ENCODE data around the gene PTGDS. TPM values are rescaled to one million over a fixed set of nuclear protein-coding genes. Genes with fewer than 3 reads are reported as not detected.

The PTGDS gene
- polyA plus RNA-seq, 1 donor from 2014 or later, result 2.0 TPM

DNA sequence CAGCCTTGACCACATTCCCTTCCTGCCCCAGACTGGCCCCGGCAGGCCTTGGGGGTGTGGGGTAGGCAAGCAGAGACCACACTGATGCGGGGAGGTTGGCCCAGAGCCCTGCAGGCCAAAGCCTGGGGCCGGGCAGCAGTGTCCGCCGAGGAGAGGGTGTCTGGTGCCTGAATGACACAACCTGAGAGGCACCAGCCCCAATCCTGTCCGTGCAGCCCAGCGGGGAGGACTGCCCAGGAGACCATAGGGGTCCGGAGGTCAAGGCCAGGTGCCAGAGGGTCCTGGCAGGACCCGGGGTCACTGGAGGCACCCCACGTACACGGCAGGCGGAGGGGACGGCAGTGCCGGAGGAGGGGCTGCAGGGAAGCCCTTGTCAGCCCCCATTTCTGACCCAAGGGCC is 5.6 kb upstream of the PTGDS start:
- Histone ChIP-seq H3K4me3 (ENCODE audit: low read length) (no peak overlapping the region), H3F3A (ENCODE audit: insufficient read depth, low read length, poor library complexity, severe bottlenecking) (no peaks in the 10 kb centered on the region), H3K9me3 (ENCODE audit: low read length) (no peaks in the 10 kb centered on the region), H4K20me1 (ENCODE audit: insufficient read depth) (no peaks in the 10 kb centered on the region), H3K79me2 (replicated peaks; ENCODE audit: insufficient read depth, low read length) (no peaks in the 10 kb centered on the region), H3K9ac (ENCODE audit: low read length) (no peak overlapping the region), H3K4me2 (ENCODE audit: low read length) (no peak overlapping the region), H3K27me3 (ENCODE audit: insufficient read depth, low read depth, low read length) (no peaks in the 10 kb centered on the region), H3K9me2 (ENCODE audit: insufficient read depth, low read length) (no peaks in the 10 kb centered on the region), H3K36me3 (ENCODE audit: insufficient read depth, low read length) (no peaks in the 10 kb centered on the region), H2AFZ (ENCODE audit: low read depth, low read length) (no peak overlapping the region), H3K27ac (ENCODE audit: low read length) (no peak overlapping the region)
- TF ChIP-seq EZH2 (IDR thresholded peaks at IDR 0.05; ENCODE audit: borderline replicate concordance, insufficient read depth, low read length, poor library complexity, severe bottlenecking), result no peak
- TF ChIP-seq RAD21 (conservative IDR thresholded peaks at IDR 0.05), result no peak
- TF ChIP-seq, protein P1, sequence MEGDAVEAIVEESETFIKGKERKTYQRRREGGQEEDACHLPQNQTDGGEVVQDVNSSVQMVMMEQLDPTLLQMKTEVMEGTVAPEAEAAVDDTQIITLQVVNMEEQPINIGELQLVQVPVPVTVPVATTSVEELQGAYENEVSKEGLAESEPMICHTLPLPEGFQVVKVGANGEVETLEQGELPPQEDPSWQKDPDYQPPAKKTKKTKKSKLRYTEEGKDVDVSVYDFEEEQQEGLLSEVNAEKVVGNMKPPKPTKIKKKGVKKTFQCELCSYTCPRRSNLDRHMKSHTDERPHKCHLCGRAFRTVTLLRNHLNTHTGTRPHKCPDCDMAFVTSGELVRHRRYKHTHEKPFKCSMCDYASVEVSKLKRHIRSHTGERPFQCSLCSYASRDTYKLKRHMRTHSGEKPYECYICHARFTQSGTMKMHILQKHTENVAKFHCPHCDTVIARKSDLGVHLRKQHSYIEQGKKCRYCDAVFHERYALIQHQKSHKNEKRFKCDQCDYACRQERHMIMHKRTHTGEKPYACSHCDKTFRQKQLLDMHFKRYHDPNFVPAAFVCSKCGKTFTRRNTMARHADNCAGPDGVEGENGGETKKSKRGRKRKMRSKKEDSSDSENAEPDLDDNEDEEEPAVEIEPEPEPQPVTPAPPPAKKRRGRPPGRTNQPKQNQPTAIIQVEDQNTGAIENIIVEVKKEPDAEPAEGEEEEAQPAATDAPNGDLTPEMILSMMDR (IDR thresholded peaks at IDR 0.05; ENCODE audit: poor library complexity, severe bottlenecking), result no peak

DNA sequence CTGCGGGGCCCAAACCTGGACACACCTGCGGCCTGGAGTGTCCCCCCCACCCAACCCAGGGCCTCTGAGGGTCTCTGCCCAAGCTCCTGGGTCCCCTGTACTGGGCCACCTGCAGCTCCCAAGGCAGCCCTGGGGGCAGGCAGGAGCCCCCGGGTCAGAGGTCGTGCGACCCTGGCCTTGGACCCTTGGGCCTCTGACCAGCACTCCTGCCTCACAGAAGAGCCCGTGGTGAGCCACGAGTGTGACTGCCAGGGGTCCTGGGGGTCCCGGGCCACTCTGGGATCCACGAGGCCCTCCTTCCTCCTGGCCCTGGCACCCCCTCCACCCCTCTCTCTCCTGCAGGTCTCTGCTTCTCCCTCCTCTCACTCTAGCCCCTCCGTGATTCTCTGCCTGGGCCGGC is 5.0 kb upstream of the PTGDS start:
- H3K27me3 ChIP-seq (ENCODE audit: insufficient read depth, low read depth, low read length), result peaks cover 2% of the 10 kb centered on the region
- H4K20me1 ChIP-seq (ENCODE audit: insufficient read depth), result no peaks in the 10 kb centered on the region
- no peak overlapping the region for H3K4me3 ChIP-seq (ENCODE audit: low read length)
- H3K27ac ChIP-seq (ENCODE audit: low read length), result no peak overlapping the region
- H3K79me2 ChIP-seq (replicated peaks; ENCODE audit: insufficient read depth, low read length), result no peaks in the 10 kb centered on the region
- no peaks in the 10 kb centered on the region for H3K36me3 ChIP-seq (ENCODE audit: insufficient read depth, low read length)
- H3K4me2 ChIP-seq (ENCODE audit: low read length), result no peak overlapping the region
- no peaks in the 10 kb centered on the region for H3K9me2 ChIP-seq (ENCODE audit: insufficient read depth, low read length)
- H2AFZ ChIP-seq (ENCODE audit: low read depth, low read length), result no peak overlapping the region
- H3K9ac ChIP-seq (ENCODE audit: low read length), result no peak overlapping the region
- no peaks in the 10 kb centered on the region for H3K9me3 ChIP-seq (ENCODE audit: low read length)
- TF ChIP-seq EZH2 (IDR thresholded peaks at IDR 0.05; ENCODE audit: borderline replicate concordance, insufficient read depth, low read length, poor library complexity, severe bottlenecking) (no peak), TAF1 (IDR thresholded peaks at IDR 0.05; ENCODE audit: low read depth) (no peak), MXI1 (conservative IDR thresholded peaks at IDR 0.05; ENCODE audit: poor library complexity, severe bottlenecking) (no peak), EP300 (conservative IDR thresholded peaks at IDR 0.05; ENCODE audit: poor library complexity, severe bottlenecking) (no peak), POLR2AphosphoS5 (IDR thresholded peaks at IDR 0.05) (no peak), SMC3 (conservative IDR thresholded peaks at IDR 0.05; ENCODE audit: poor library complexity) (no peak), RAD21 (conservative IDR thresholded peaks at IDR 0.05) (no peak)
- TF ChIP-seq, protein P1 (IDR thresholded peaks at IDR 0.05; ENCODE audit: poor library complexity, severe bottlenecking), result no peak
- TF ChIP-seq, protein P2, sequence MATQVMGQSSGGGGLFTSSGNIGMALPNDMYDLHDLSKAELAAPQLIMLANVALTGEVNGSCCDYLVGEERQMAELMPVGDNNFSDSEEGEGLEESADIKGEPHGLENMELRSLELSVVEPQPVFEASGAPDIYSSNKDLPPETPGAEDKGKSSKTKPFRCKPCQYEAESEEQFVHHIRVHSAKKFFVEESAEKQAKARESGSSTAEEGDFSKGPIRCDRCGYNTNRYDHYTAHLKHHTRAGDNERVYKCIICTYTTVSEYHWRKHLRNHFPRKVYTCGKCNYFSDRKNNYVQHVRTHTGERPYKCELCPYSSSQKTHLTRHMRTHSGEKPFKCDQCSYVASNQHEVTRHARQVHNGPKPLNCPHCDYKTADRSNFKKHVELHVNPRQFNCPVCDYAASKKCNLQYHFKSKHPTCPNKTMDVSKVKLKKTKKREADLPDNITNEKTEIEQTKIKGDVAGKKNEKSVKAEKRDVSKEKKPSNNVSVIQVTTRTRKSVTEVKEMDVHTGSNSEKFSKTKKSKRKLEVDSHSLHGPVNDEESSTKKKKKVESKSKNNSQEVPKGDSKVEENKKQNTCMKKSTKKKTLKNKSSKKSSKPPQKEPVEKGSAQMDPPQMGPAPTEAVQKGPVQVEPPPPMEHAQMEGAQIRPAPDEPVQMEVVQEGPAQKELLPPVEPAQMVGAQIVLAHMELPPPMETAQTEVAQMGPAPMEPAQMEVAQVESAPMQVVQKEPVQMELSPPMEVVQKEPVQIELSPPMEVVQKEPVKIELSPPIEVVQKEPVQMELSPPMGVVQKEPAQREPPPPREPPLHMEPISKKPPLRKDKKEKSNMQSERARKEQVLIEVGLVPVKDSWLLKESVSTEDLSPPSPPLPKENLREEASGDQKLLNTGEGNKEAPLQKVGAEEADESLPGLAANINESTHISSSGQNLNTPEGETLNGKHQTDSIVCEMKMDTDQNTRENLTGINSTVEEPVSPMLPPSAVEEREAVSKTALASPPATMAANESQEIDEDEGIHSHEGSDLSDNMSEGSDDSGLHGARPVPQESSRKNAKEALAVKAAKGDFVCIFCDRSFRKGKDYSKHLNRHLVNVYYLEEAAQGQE (IDR thresholded peaks at IDR 0.05; ENCODE audit: borderline replicate concordance), result no peak
- no peaks in the 10 kb centered on the region for H3F3A ChIP-seq (ENCODE audit: insufficient read depth, low read length, poor library complexity, severe bottlenecking)

Data from neural cell (in vitro differentiated cells).